Calu3 (cell line): ENCODE measurements around the gene ITGB2. TPM values are rescaled to one million over a fixed set of nuclear protein-coding genes. Genes with fewer than 3 reads are reported as not detected.

Experiments used
- BruUV-seq: library from RNA; stranded (reverse); fragments of 400-500 nt; replicated peaks from 2 replicates; lab custom pipeline; 2021; lab: Mats Ljungman, UMichigan
- CTCF ChIA-PET: fragments of 300-600 bp; sonication (Branson Sonifier 250); formaldehyde crosslinking; loops from one replicate; lab custom pipeline; 2022; ENCODE audit warnings: antibody characterized with exemption; lab: Charles Lee
- DNase-seq: peaks from one replicate; pipeline ENCODE4 v3.0.0; 2022
- H3K27ac Mint-ChIP-seq: one replicate; pipeline ENCODE4 v1.8.0; 2022; ENCODE audit warnings: mixed read lengths; ENCODE audit not compliant: unreplicated experiment
- H3K27me3 Mint-ChIP-seq: one replicate; pipeline ENCODE4 v1.8.0; 2022; ENCODE audit warnings: mixed read lengths; ENCODE audit not compliant: unreplicated experiment
- H3K36me3 Mint-ChIP-seq: one replicate; pipeline ENCODE4 v1.8.0; 2022; ENCODE audit warnings: mild to moderate bottlenecking, moderate library complexity, mixed read lengths; ENCODE audit not compliant: insufficient read depth, unreplicated experiment
- H3K4me1 Mint-ChIP-seq: one replicate; pipeline ENCODE4 v1.8.0; 2022; ENCODE audit warnings: mild to moderate bottlenecking, low read depth, mixed read lengths; ENCODE audit not compliant: unreplicated experiment
- H3K4me3 Mint-ChIP-seq: one replicate; pipeline ENCODE4 v1.8.0; 2022; ENCODE audit warnings: mild to moderate bottlenecking, low read depth, moderate library complexity, mixed read lengths; ENCODE audit not compliant: unreplicated experiment
- H3K9me3 Mint-ChIP-seq: one replicate; pipeline ENCODE4 v1.8.0; 2022; ENCODE audit warnings: low read depth, mixed read lengths; ENCODE audit not compliant: unreplicated experiment
- intact Hi-C: fragments of 100-400 bp; cut with micrococcal nuclease; formaldehyde crosslinking; loops from one replicate; pipeline ENCODE4 v1.10.0; 2022; ENCODE audit not compliant: unreplicated experiment
- total RNA-seq: library from RNA; stranded (reverse); gene quantifications from 2 replicates; pipeline ENCODE4 v1.2.3, GENCODE V29; 2022
- TF ChIP-seq, protein P1 (sequence below): fragments of 200-600 bp; IDR thresholded peaks from one replicate; pipeline ENCODE4 v1.8.0; 2022; ENCODE audit warnings: antibody characterized with exemption; ENCODE audit not compliant: unreplicated experiment

The ITGB2 gene
- total RNA-seq, 1 experiment from 2014 or later = 0.42 TPM

DNA sequence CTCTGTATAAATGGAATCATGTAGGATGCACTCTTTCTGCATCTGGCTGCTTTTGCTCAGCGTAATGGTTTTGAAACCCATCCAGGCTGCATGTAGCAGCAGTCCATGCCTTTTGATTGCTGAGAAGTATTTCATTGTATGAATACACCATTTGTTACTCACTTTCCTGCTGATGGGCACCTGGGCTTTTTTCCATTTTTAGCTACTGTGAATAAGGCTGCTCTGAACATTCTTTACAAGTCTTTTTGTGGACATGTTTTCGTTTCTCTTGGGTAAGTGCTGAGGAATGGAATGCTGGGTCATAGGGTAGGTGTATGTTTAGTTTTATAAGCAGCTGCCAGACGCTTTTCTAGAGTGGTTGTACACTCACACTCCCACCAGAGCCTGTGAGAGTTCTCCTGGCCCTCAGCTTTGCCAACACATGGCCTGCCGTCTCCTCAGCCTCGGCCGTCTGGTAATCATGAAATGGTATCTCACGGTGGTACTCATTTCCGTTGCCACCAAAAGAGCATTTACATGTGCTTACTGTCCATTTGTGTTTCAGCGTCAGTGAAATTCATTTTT lies 41.8 kb upstream of the ITGB2 start:
- no TSS peak for BruUV-seq
- no peak overlapping the region for H3K4me3 Mint-ChIP-seq
- intact Hi-C loops = no loop called here
- no peaks in the 10 kb centered on the region for H3K36me3 Mint-ChIP-seq
- H3K4me1 Mint-ChIP-seq = no peaks in the 10 kb centered on the region
- TF ChIP-seq, protein P1, sequence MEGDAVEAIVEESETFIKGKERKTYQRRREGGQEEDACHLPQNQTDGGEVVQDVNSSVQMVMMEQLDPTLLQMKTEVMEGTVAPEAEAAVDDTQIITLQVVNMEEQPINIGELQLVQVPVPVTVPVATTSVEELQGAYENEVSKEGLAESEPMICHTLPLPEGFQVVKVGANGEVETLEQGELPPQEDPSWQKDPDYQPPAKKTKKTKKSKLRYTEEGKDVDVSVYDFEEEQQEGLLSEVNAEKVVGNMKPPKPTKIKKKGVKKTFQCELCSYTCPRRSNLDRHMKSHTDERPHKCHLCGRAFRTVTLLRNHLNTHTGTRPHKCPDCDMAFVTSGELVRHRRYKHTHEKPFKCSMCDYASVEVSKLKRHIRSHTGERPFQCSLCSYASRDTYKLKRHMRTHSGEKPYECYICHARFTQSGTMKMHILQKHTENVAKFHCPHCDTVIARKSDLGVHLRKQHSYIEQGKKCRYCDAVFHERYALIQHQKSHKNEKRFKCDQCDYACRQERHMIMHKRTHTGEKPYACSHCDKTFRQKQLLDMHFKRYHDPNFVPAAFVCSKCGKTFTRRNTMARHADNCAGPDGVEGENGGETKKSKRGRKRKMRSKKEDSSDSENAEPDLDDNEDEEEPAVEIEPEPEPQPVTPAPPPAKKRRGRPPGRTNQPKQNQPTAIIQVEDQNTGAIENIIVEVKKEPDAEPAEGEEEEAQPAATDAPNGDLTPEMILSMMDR = no peak
- no peaks in the 10 kb centered on the region for H3K27me3 Mint-ChIP-seq
- CTCF ChIA-PET = no interaction called here
- H3K27ac Mint-ChIP-seq = no peak overlapping the region
- no peaks in the 10 kb centered on the region for H3K9me3 Mint-ChIP-seq
- no peak for DNase-seq

DNA sequence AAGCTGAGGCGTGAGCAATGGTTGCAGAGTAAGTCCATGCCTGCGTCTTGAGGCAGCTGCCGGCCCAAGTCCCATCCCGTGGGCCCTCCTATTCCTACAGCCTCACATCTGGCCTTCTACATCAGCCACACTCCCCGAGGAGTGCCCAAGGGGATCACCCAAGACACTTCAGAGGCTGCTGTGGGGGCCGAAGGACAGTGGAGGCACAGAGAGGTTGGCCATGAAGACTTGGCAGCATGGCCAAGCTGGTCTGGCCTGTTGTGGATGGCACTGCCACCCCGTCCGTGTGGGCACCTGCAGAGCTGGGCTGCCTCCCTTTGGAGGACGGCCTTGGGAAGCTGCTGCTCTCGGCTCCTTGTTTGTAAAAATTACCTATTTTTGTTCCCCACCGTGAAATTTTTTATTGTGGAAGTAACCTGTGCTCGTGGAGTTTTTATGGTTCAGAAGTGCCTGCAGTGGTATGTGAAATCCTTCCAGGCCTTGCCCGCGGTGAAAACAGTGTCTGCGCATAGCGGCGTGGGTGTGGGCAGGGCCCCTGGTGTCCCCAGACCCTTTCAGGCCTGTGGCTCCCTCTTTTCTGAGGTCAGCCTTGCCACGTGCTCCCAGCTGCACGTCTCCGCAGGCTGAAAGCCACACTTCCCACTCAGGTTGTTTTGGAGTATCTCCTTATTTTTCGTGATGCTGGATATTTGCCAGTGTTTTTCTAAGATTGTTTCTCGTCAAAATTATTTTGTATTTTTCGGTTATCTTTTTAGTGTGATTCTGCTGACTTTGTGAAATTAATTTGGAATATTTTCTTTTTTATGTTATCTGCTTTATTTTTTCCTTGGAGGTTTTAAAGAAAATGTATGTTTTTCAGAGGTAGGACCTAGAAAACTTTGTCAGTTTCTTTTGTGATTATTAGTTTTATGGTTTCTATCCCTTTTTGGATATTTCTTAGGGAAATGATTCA lies 39.7 kb upstream of the ITGB2 start:
- no peak overlapping the region for H3K4me3 Mint-ChIP-seq
- H3K27ac Mint-ChIP-seq = no peak overlapping the region
- BruUV-seq = no TSS peak
- TF ChIP-seq, protein P1 = no peak
- intact Hi-C loops = no loop called here
- H3K36me3 Mint-ChIP-seq = peaks cover 4% of the 10 kb centered on the region
- no peaks in the 10 kb centered on the region for H3K27me3 Mint-ChIP-seq
- H3K4me1 Mint-ChIP-seq = no peaks in the 10 kb centered on the region
- no peak for DNase-seq
- H3K9me3 Mint-ChIP-seq = no peaks in the 10 kb centered on the region
- CTCF ChIA-PET = no interaction called here

GRCh38 chr21:44959376-44960091 lies 38.8 kb upstream of the ITGB2 start:
- no TSS peak for BruUV-seq
- Mint-ChIP-seq H3K27ac (no peak overlapping the region), H3K36me3 (peaks cover 7% of the 10 kb centered on the region), H3K9me3 (no peaks in the 10 kb centered on the region), H3K4me1 (no peaks in the 10 kb centered on the region), H3K27me3 (no peaks in the 10 kb centered on the region), H3K4me3 (no peak overlapping the region)
- TF ChIP-seq, protein P1 = no peak
- CTCF ChIA-PET = no interaction called here
- DNase-seq = no peak
- intact Hi-C loops = no loop called here

GRCh38 chr21:44958471-44959191 lies 37.9 kb upstream of the ITGB2 start:
- H3K9me3 Mint-ChIP-seq = no peaks in the 10 kb centered on the region
- DNase-seq = no peak
- no peak overlapping the region for H3K4me3 Mint-ChIP-seq
- TF ChIP-seq, protein P1 = no peak
- no TSS peak for BruUV-seq
- H3K4me1 Mint-ChIP-seq = no peaks in the 10 kb centered on the region
- H3K27ac Mint-ChIP-seq = no peak overlapping the region
- H3K27me3 Mint-ChIP-seq = no peaks in the 10 kb centered on the region
- intact Hi-C loops = no loop called here
- H3K36me3 Mint-ChIP-seq = peaks cover 11% of the 10 kb centered on the region
- CTCF ChIA-PET = no interaction called here
